H9 (cell line): Measurements from ENCODE around the gene DDX47. TPM values are rescaled to one million over a fixed set of nuclear protein-coding genes. Genes with fewer than 3 reads are reported as not detected.
A peak's percentile ranks its signal among the peaks of the same experiment; 100 is the strongest.

Experiments used
- DNase-seq: peaks from one replicate; pipeline ENCODE4 v3.0.0-alpha.2; 2017
- H2AFZ ChIP-seq: one replicate; pipeline ENCODE4 v1.6.1; 2013; ENCODE audit warnings: mild to moderate bottlenecking, low read length, control low read depth, moderate library complexity
- H2AK5ac ChIP-seq: 2 replicates; pipeline ENCODE4 v1.6.1; 2013; ENCODE audit warnings: low read length, control low read depth, mixed read lengths; ENCODE audit not compliant: insufficient read length
- H2BK120ac ChIP-seq: one replicate; pipeline ENCODE4 v1.6.1; 2013; ENCODE audit warnings: low read depth, mild to moderate bottlenecking, low read length, control low read depth, inconsistent platforms; ENCODE audit not compliant: poor library complexity, severe bottlenecking
- H2BK12ac ChIP-seq: 2 replicates; pipeline ENCODE4 v1.6.1; 2013; ENCODE audit warnings: low read length, control low read depth, mixed read lengths, low read depth; ENCODE audit not compliant: insufficient read length
- H2BK15ac ChIP-seq: 2 replicates; pipeline ENCODE4 v1.6.1; 2013; ENCODE audit warnings: low read depth, low read length, control low read depth
- H2BK20ac ChIP-seq: one replicate; pipeline ENCODE4 v1.6.1; 2013; ENCODE audit warnings: low read depth, mild to moderate bottlenecking, low read length, control low read depth, inconsistent platforms; ENCODE audit not compliant: poor library complexity, severe bottlenecking
- H2BK5ac ChIP-seq: 2 replicates; pipeline ENCODE4 v1.6.1; 2013; ENCODE audit warnings: low read length, control low read depth, mixed read lengths; ENCODE audit not compliant: insufficient read length
- H3K14ac ChIP-seq: 2 replicates; pipeline ENCODE4 v1.6.1; 2013; ENCODE audit warnings: low read length, control low read depth; ENCODE audit not compliant: insufficient read depth
- H3K18ac ChIP-seq: 2 replicates; pipeline ENCODE4 v1.6.1; 2013; ENCODE audit warnings: low read depth, mild to moderate bottlenecking, mixed read lengths, low read length, control low read depth; ENCODE audit not compliant: insufficient read length
- H3K23ac ChIP-seq: 2 replicates; pipeline ENCODE4 v1.6.1; 2013; ENCODE audit warnings: low read length, control low read depth, mixed read lengths, low read depth; ENCODE audit not compliant: insufficient read length
- H3K23me2 ChIP-seq: 2 replicates; pipeline ENCODE4 v1.6.1; 2013; ENCODE audit warnings: low read depth, mild to moderate bottlenecking, mixed read lengths, low read length, control low read depth; ENCODE audit not compliant: insufficient read length, poor library complexity, severe bottlenecking
- H3K27ac ChIP-seq: 2 replicates; pipeline ENCODE4 v1.5.1; 2013; ENCODE audit warnings: low read length, control low read depth, mixed read lengths, low read depth; ENCODE audit not compliant: insufficient read length
- H3K27me3 ChIP-seq: 2 replicates; pipeline ENCODE4 v1.6.1; 2013; ENCODE audit warnings: low read length, control low read depth, inconsistent platforms; ENCODE audit not compliant: insufficient read depth
- H3K4ac ChIP-seq: 2 replicates; pipeline ENCODE4 v1.6.1; 2013; ENCODE audit warnings: low read depth, mild to moderate bottlenecking, control low read depth, inconsistent platforms, low read length, moderate library complexity
- H3K4me1 ChIP-seq: 2 replicates; pipeline ENCODE4 v1.6.1; 2013; ENCODE audit warnings: low read length, control low read depth, inconsistent platforms; ENCODE audit not compliant: insufficient read depth
- H3K4me2 ChIP-seq: 2 replicates; pipeline ENCODE4 v1.6.1; 2013; ENCODE audit warnings: low read length, control low read depth, mixed read lengths; ENCODE audit not compliant: insufficient read length, insufficient read depth
- H3K56ac ChIP-seq: 2 replicates; pipeline ENCODE4 v1.6.1; 2013; ENCODE audit warnings: low read depth, mild to moderate bottlenecking, mixed read lengths, low read length, control low read depth; ENCODE audit not compliant: insufficient read length
- H3K79me1 ChIP-seq: 2 replicates; pipeline ENCODE4 v1.6.1; 2013; ENCODE audit warnings: low read depth, mild to moderate bottlenecking, moderate library complexity, low read length, control low read depth, inconsistent platforms; ENCODE audit not compliant: insufficient read depth, poor library complexity, severe bottlenecking
- H3K79me2 ChIP-seq: 2 replicates; pipeline ENCODE4 v1.6.1; 2013; ENCODE audit warnings: low read length, control low read depth, inconsistent platforms; ENCODE audit not compliant: insufficient read depth
- H3K9ac ChIP-seq: 2 replicates; pipeline ENCODE4 v1.6.1; 2013; ENCODE audit warnings: low read length, control low read depth, mixed read lengths; ENCODE audit not compliant: insufficient read length; ENCODE audit errors: extremely low read depth
- H3K9me3 ChIP-seq: one replicate; pipeline ENCODE4 v1.6.1; 2013; ENCODE audit warnings: low read depth, low read length, inconsistent platforms; ENCODE audit not compliant: control insufficient read depth
- H3T11ph ChIP-seq: one replicate; pipeline ENCODE4 v1.6.1; 2013; ENCODE audit warnings: mild to moderate bottlenecking, low read length, control low read depth, inconsistent platforms
- H4K20me1 ChIP-seq: one replicate; pipeline ENCODE4 v1.6.1; 2013; ENCODE audit not compliant: control insufficient read depth, insufficient read length, insufficient read depth
- H4K5ac ChIP-seq: 2 replicates; pipeline ENCODE4 v1.6.1; 2013; ENCODE audit warnings: low read depth, mild to moderate bottlenecking, mixed read lengths, low read length, control low read depth; ENCODE audit not compliant: insufficient read length
- H4K8ac ChIP-seq: replicated peaks from 2 replicates; pipeline ENCODE4 v1.6.1; 2013; ENCODE audit warnings: low read length, control low read depth, mixed read lengths, low read depth; ENCODE audit not compliant: insufficient read length
- H4K91ac ChIP-seq: 2 replicates; pipeline ENCODE4 v1.6.1; 2013; ENCODE audit warnings: low read depth, mild to moderate bottlenecking, moderate library complexity, mixed read lengths, low read length, control low read depth; ENCODE audit not compliant: insufficient read length
- H3K27ac Mint-ChIP-seq, 3 experiments: 2 replicates in 2 of 3; 3 replicates in 1 of 3; pipeline ENCODE4 v1.8.0; 2020 to 2021; ENCODE audit warnings: mixed read lengths in 3 of 3, mild to moderate bottlenecking in 1 of 3, moderate library complexity in 1 of 3
- H3K27me3 Mint-ChIP-seq: 2 replicates; pipeline ENCODE4 v1.8.0; 2021; ENCODE audit warnings: low read depth, mild to moderate bottlenecking, moderate library complexity, mixed read lengths
- H3K36me3 Mint-ChIP-seq, 3 experiments: 2 replicates in 2 of 3; 3 replicates in 1 of 3; pipeline ENCODE4 v1.8.0; 2020 to 2021; ENCODE audit warnings: low read depth in 3 of 3, mixed read lengths in 3 of 3; ENCODE audit not compliant: insufficient read depth in 1 of 3
- H3K4me1 Mint-ChIP-seq, 2 experiments: 2 replicates each; pipeline ENCODE4 v1.8.0; 2020; ENCODE audit warnings: mixed read lengths in 2 of 2
- H3K4me3 Mint-ChIP-seq, 2 experiments: 2 replicates in 1 of 2; 3 replicates in 1 of 2; pipeline ENCODE4 v1.8.0; 2020 to 2021; ENCODE audit warnings: mild to moderate bottlenecking in 2 of 2, mixed read lengths in 2 of 2, moderate library complexity in 1 of 2
- H3K9me3 Mint-ChIP-seq, 2 experiments: 2 replicates in 1 of 2; 3 replicates in 1 of 2; pipeline ENCODE4 v1.8.0; 2020; ENCODE audit warnings: mild to moderate bottlenecking in 2 of 2, mixed read lengths in 2 of 2, moderate library complexity in 1 of 2
- total RNA-seq: library from RNA; stranded (reverse); gene quantifications from 2 replicates; pipeline ENCODE4 v1.2.1, GENCODE V29; 2021
- TF ChIP-seq, protein P1 (sequence below): fragments of 200-600 bp; sonication (generic); conservative IDR thresholded peaks from 3 replicates; pipeline ENCODE4 v1.8.0; 2021; ENCODE audit warnings: antibody characterized with exemption, mild to moderate bottlenecking

Gene DDX47
- total RNA-seq, 1 experiment from 2014 or later, result 78.2 TPM

- Mint-ChIP-seq H3K9me3 (no peaks in the 10 kb centered on the region), H3K4me1 (no peaks in the 10 kb centered on the region), H3K27me3 (peaks cover 4% of the 10 kb centered on the region), H3K36me3 (no peaks in the 10 kb centered on the region), H3K4me3 (no peak overlapping the region), H3K27ac (no peak overlapping the region; a peak in 1 of 7 replicates)
- no peaks in the 10 kb centered on the region for H3K23me2 ChIP-seq
- no peak overlapping the region for H3K9ac ChIP-seq
- H2BK120ac ChIP-seq, result no peak overlapping the region
- H3K27ac ChIP-seq, result no peak overlapping the region
- H4K8ac ChIP-seq, result no peak overlapping the region
- H4K5ac ChIP-seq, result no peak overlapping the region
- H2BK5ac ChIP-seq, result no peak overlapping the region
- H2AK5ac ChIP-seq, result no peak overlapping the region
- H2AFZ ChIP-seq, result peak overlapping the region; percentile 78
- no peak overlapping the region for H2BK12ac ChIP-seq
- H4K20me1 ChIP-seq, result no peaks in the 10 kb centered on the region
- no peak overlapping the region for H3K18ac ChIP-seq
- H3K4ac ChIP-seq, result no peak overlapping the region
- H3K27me3 ChIP-seq, result no peaks in the 10 kb centered on the region
- no peaks in the 10 kb centered on the region for H3K9me3 ChIP-seq
- no peaks in the 10 kb centered on the region for H3K79me2 ChIP-seq
- H3K4me1 ChIP-seq, result no peaks in the 10 kb centered on the region
- H2BK15ac ChIP-seq, result no peak overlapping the region
- H3K56ac ChIP-seq, result no peak overlapping the region
- H2BK20ac ChIP-seq, result no peak overlapping the region
- TF ChIP-seq, protein P1, sequence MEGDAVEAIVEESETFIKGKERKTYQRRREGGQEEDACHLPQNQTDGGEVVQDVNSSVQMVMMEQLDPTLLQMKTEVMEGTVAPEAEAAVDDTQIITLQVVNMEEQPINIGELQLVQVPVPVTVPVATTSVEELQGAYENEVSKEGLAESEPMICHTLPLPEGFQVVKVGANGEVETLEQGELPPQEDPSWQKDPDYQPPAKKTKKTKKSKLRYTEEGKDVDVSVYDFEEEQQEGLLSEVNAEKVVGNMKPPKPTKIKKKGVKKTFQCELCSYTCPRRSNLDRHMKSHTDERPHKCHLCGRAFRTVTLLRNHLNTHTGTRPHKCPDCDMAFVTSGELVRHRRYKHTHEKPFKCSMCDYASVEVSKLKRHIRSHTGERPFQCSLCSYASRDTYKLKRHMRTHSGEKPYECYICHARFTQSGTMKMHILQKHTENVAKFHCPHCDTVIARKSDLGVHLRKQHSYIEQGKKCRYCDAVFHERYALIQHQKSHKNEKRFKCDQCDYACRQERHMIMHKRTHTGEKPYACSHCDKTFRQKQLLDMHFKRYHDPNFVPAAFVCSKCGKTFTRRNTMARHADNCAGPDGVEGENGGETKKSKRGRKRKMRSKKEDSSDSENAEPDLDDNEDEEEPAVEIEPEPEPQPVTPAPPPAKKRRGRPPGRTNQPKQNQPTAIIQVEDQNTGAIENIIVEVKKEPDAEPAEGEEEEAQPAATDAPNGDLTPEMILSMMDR, result no peak
- H3K14ac ChIP-seq, result no peak overlapping the region
- H3K79me1 ChIP-seq, result no peaks in the 10 kb centered on the region
- H3T11ph ChIP-seq, result no peak overlapping the region
- no peak overlapping the region for H3K23ac ChIP-seq
- no peak for DNase-seq
- H3K4me2 ChIP-seq, result no peak overlapping the region
- no peak overlapping the region for H4K91ac ChIP-seq
Observed at GRCh38 chr12:12764824-12765223, 48.3 kb upstream of the DDX47 start.
